Keratinocyte (primary cell): ENCODE data around the gene SLC38A8. TPM values are rescaled to one million over a fixed set of nuclear protein-coding genes. Genes with fewer than 3 reads are reported as not detected.

ENCODE experiments used
- DNase-seq: peaks from one replicate; pipeline ENCODE4 v3.0.0-alpha.2; 2011; ENCODE audit warnings: low read depth, missing footprints, low spot score
- FAIRE-seq: peaks from 2 replicates; lab custom pipeline; 2011; peaks lifted over from hg19 to GRCh38; lab: Jason Lieb, UNC
- H2AFZ ChIP-seq: 2 replicates; pipeline ENCODE4 v1.6.0; 2012; ENCODE audit warnings: low read length, control low read depth, inconsistent platforms; ENCODE audit not compliant: control insufficient read depth
- H3K27ac ChIP-seq: 2 replicates; pipeline ENCODE4 v1.5.1; 2011; ENCODE audit warnings: low read length; ENCODE audit not compliant: control insufficient read depth, insufficient read depth
- H3K27me3 ChIP-seq: 3 replicates; pipeline ENCODE4 v1.6.0; 2011; ENCODE audit warnings: low read length; ENCODE audit not compliant: control insufficient read depth, insufficient read depth; ENCODE audit errors: extremely low read depth
- H3K36me3 ChIP-seq, 2 experiments: 2 replicates in 1 of 2; 3 replicates in 1 of 2; pipeline ENCODE4 v1.5.1; 2011; ENCODE audit warnings: low read length in 2 of 2, mild to moderate bottlenecking in 1 of 2; ENCODE audit not compliant: control insufficient read depth in 2 of 2, insufficient read depth in 2 of 2; ENCODE audit errors: extremely low read depth in 1 of 2
- H3K4me1 ChIP-seq: 3 replicates; pipeline ENCODE4 v1.5.1; 2011; ENCODE audit warnings: low read length; ENCODE audit not compliant: control insufficient read depth, insufficient read depth; ENCODE audit errors: extremely low read depth
- H3K4me2 ChIP-seq: 3 replicates; pipeline ENCODE4 v1.6.0; 2011; ENCODE audit warnings: low read depth, low read length; ENCODE audit not compliant: control insufficient read depth, insufficient read depth; ENCODE audit errors: extremely low read depth
- H3K4me3 ChIP-seq, 3 experiments: fragments of 200-600 bp in 1 of 3; sonication (generic) in 1 of 3; 2 replicates in 2 of 3; 3 replicates in 1 of 3; pipeline ENCODE4 v1.5.1; 2011 to 2016; ENCODE audit warnings: low read length in 3 of 3, mild to moderate bottlenecking in 3 of 3, control low read depth in 2 of 3, inconsistent platforms in 1 of 3, low read depth in 1 of 3, mixed read lengths in 1 of 3, mixed run types in 1 of 3, moderate library complexity in 1 of 3; ENCODE audit not compliant: control insufficient read depth in 2 of 3, insufficient read depth in 2 of 3; ENCODE audit errors: extremely low read depth in 1 of 3
- H3K79me2 ChIP-seq: 2 replicates; pipeline ENCODE4 v1.6.0; 2012; ENCODE audit warnings: low read length; ENCODE audit not compliant: control insufficient read depth, insufficient read depth
- H3K9ac ChIP-seq: 3 replicates; pipeline ENCODE4 v1.6.0; 2011; ENCODE audit warnings: low read length; ENCODE audit not compliant: control insufficient read depth, insufficient read depth; ENCODE audit errors: extremely low read depth
- H3K9me1 ChIP-seq: 3 replicates; pipeline ENCODE4 v1.6.0; 2011; ENCODE audit warnings: low read length; ENCODE audit not compliant: control insufficient read depth, insufficient read depth; ENCODE audit errors: extremely low read depth
- H3K9me3 ChIP-seq: 2 replicates; pipeline ENCODE4 v1.5.1; 2012; ENCODE audit warnings: low read depth, low read length; ENCODE audit not compliant: control insufficient read depth
- H4K20me1 ChIP-seq: 3 replicates; pipeline ENCODE4 v1.6.0; 2011; ENCODE audit warnings: low read length; ENCODE audit not compliant: control insufficient read depth, insufficient read depth; ENCODE audit errors: extremely low read depth
- EZH2 ChIP-seq: IDR thresholded peaks from one replicate; pipeline ENCODE4 v1.6.1; 2012; ENCODE audit warnings: inconsistent platforms, mild to moderate bottlenecking, low read length, moderate library complexity
- dilution Hi-C: fragments of 300-500 bp; cut with MboI; formaldehyde crosslinking; loops from one replicate; pipeline ENCODE4 v1.7.0; 2020; ENCODE audit warnings: low sequenced_read_pairs; ENCODE audit not compliant: extremely low pct_ligation_motif_present
- polyA plus RNA-seq, 5 experiments: library from polyadenylated mRNA; depleted of rRNA in 3 of 5; stranded (reverse) in 3 of 5; stranded (forward) in 1 of 5; unstranded in 1 of 5; fragments of >200 nt; gene quantifications; 1 replicate in 1 of 5; 2 replicates in 3 of 5; 3 replicates in 1 of 5; pipeline versions ENCODE4 v1.2.1 to v1.2.3, GENCODE V29; 2011 to 2012; ENCODE audit warnings: missing spikeins in 2 of 5, low read depth in 1 of 5, low replicate concordance in 1 of 5
- TF ChIP-seq, protein P1 (sequence below), 3 experiments: IDR thresholded peaks in 1 of 3; conservative IDR thresholded peaks in 1 of 3; optimal IDR thresholded peaks in 1 of 3; 2 replicates in 2 of 3; 3 replicates in 1 of 3; pipeline versions ENCODE3 to v1.5.1; 2011; ENCODE audit warnings: low read length in 3 of 3, mild to moderate bottlenecking in 3 of 3, moderate library complexity in 2 of 3, control low read depth in 1 of 3, inconsistent platforms in 1 of 3; ENCODE audit not compliant: insufficient read depth in 2 of 3; ENCODE audit errors: extremely low read depth in 1 of 3

The SLC38A8 gene
- polyA plus RNA-seq, 1 donor (not counting 4 experiments of a cell fraction or from before 2014, with no cell fraction given) = not detected

DNA sequence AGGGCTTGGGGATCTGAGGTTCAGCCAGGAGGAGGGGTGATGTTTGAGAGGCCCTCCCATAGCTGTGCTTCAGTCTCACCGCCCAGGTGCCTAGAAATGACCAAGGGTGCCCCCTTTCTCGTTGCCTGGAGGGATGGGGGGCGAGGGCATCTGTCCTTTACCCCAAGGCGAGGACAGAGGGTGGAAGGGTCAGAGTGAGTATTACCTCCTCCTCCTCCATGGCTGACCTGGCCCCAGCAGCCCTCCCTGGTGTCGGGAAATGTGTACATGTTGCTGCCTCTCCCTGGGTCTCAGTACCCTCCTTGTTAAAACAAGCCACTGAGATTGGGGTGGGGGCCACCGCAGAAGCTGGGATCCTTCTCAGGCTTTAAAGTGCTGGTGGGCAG, 72.2 kb downstream of the SLC38A8 start:
- Histone ChIP-seq H3K27me3 (peaks cover 17% of the 10 kb centered on the region), H3K9me3 (no peaks in the 10 kb centered on the region), H3K9ac (no peak overlapping the region), H3K4me1 (no peaks in the 10 kb centered on the region), H3K4me2 (no peak overlapping the region), H3K79me2 (no peaks in the 10 kb centered on the region), H4K20me1 (no peaks in the 10 kb centered on the region), H3K27ac (no peak overlapping the region), H2AFZ (no peak overlapping the region), H3K4me3 (no peak overlapping the region), H3K36me3 (no peaks in the 10 kb centered on the region), H3K9me1 (no peaks in the 10 kb centered on the region)
- TF ChIP-seq, protein P1, sequence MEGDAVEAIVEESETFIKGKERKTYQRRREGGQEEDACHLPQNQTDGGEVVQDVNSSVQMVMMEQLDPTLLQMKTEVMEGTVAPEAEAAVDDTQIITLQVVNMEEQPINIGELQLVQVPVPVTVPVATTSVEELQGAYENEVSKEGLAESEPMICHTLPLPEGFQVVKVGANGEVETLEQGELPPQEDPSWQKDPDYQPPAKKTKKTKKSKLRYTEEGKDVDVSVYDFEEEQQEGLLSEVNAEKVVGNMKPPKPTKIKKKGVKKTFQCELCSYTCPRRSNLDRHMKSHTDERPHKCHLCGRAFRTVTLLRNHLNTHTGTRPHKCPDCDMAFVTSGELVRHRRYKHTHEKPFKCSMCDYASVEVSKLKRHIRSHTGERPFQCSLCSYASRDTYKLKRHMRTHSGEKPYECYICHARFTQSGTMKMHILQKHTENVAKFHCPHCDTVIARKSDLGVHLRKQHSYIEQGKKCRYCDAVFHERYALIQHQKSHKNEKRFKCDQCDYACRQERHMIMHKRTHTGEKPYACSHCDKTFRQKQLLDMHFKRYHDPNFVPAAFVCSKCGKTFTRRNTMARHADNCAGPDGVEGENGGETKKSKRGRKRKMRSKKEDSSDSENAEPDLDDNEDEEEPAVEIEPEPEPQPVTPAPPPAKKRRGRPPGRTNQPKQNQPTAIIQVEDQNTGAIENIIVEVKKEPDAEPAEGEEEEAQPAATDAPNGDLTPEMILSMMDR (optimal IDR thresholded peaks at IDR 0.05 in 1 of 3, IDR thresholded peaks at IDR 0.05 in 1 of 3, conservative IDR thresholded peaks at IDR 0.05 in 1 of 3; ENCODE audit: extremely low read depth in 1 of 3, insufficient read depth in 2 of 3, low read length in 3 of 3) = no peak
- no peak for TF ChIP-seq EZH2
- no peak for DNase-seq
- FAIRE-seq = no peak
- dilution Hi-C loops = no loop called here

DNA sequence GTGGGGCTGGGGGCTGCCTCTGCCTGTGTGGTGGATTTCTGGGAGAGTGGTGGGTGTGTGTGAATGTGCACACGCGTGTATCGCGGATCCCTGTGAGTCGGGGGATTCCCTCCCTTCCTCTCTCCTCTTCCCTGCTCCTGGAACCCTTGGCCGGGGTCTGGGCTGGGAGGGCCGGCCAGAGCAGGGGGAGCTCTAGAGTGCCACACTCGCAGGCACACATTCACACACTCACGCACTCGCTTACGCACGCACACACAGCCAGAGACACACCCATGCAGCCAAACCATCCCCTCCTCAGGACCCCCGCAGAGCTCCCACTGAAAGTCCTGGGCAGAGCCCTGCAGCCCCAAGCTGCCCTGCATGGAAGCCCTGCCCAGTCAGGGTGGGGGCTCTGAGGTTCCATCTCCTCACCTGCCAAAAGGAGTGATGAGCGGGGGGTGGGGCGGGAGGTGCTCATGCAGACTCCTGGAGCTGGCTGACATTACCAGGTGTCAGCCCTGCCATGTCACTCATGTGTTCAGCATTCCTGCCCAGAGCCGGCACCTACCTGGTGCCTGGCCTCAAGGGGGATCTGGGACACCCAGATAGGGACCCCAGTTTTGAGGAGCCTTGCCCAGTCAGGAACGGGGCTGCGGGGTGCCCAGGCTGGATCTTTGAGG, 72.7 kb downstream of the SLC38A8 start:
- no peak overlapping the region for H3K4me3 ChIP-seq
- dilution Hi-C loops = no loop called here
- H3K79me2 ChIP-seq = no peaks in the 10 kb centered on the region
- FAIRE-seq (no peak), DNase-seq (no peak)
- no peak overlapping the region for H3K4me2 ChIP-seq
- H3K4me1 ChIP-seq = no peaks in the 10 kb centered on the region
- TF ChIP-seq EZH2 = no peak
- TF ChIP-seq, protein P1 (optimal IDR thresholded peaks at IDR 0.05 in 1 of 3, IDR thresholded peaks at IDR 0.05 in 1 of 3, conservative IDR thresholded peaks at IDR 0.05 in 1 of 3; ENCODE audit: extremely low read depth in 1 of 3, insufficient read depth in 2 of 3, low read length in 3 of 3) = no peak
- no peak overlapping the region for H2AFZ ChIP-seq
- H3K36me3 ChIP-seq = no peaks in the 10 kb centered on the region
- H3K9me1 ChIP-seq = no peaks in the 10 kb centered on the region
- H4K20me1 ChIP-seq = no peaks in the 10 kb centered on the region
- no peak overlapping the region for H3K27ac ChIP-seq
- no peak overlapping the region for H3K9ac ChIP-seq
- no peaks in the 10 kb centered on the region for H3K9me3 ChIP-seq
- peaks cover 17% of the 10 kb centered on the region for H3K27me3 ChIP-seq
